GM18873 (cell line): ENCODE measurements around the gene WDR13.
"Not testable (repeated sequence)": the region's sequence is repeated elsewhere in the genome, so short reads cannot be mapped to it uniquely, and the experiment has no call there.

Experiments used
- ATAC-seq: cut with Tn5 transposase; IDR thresholded peaks from one replicate; pipeline ENCODE4 v1.9.1; 2021; ENCODE audit warnings: mild to moderate bottlenecking, moderate library complexity, moderate number of reproducible peaks; ENCODE audit not compliant: unreplicated experiment, low FRiP score

Gene WDR13

DNA sequence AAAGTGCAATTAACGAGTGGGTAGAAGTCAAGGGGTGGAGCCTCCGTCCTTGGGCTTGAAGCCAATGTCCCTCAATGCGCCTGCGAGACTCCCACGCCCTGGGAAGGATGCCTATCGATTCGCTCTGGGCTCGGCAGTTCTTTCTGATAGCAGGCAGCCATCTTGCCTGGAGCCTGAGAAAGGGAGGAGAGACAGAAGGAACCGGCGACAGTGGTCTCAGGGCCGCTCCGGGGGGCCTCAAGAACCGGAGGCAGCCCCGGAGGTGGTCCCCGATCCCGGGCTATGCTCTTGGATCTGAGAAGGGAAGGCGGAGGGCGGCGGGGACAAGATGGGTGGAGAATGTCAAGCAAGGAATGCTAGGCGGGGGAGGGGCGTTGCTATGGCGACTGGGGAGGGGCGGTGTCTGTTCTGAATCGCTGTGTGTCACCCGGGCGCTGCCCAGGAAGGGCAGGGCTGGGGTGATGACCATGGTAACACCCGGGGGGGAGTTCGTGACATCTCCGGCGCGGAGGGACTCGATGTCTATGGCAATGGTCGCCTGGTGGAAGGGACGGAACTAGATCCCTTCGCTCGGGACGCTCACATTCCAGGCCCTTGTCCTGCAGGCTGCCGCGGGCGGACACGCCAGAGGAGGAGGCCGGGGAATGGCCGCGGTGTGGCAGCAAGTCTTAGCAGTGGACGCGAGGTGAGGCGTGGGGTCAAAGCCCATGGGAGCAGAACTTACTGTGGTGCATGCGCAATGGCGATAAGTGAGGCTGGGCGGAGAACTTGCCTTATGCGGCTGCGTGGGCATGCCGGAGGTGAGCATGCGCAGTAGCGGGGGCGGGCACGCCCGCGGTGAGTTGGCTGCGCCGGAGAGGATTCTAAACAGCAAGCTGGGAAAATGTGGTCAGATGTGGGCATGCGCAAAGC is at the start of gene WDR13:
Gene WDR13, plus strand, starts transcription at position 140 of the 912 bp plus-strand sequence. Its CDS starts 505 bp downstream, at position 645.
- ATAC-seq = peak; percentile 53

DNA sequence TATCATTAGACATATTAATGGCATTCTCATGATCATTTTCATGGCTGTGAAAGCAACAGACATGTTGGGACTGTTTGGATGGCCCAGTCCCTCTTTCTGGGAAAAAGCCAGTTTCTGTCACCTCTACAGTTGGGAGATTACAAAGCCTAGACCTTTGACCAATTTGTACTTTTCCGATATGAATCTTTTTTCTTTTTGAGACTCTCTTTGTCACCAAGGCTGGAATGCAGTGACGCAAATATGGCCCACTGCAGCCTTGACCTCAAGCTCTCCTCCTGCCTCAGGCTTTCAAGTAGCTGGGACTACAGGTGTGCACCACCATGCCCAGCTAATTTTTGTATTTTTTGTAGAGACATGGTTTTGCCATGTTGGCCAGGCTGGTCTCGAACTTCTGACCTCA is 48.4 kb upstream of the WDR13 start:
- ATAC-seq = no peak

DNA sequence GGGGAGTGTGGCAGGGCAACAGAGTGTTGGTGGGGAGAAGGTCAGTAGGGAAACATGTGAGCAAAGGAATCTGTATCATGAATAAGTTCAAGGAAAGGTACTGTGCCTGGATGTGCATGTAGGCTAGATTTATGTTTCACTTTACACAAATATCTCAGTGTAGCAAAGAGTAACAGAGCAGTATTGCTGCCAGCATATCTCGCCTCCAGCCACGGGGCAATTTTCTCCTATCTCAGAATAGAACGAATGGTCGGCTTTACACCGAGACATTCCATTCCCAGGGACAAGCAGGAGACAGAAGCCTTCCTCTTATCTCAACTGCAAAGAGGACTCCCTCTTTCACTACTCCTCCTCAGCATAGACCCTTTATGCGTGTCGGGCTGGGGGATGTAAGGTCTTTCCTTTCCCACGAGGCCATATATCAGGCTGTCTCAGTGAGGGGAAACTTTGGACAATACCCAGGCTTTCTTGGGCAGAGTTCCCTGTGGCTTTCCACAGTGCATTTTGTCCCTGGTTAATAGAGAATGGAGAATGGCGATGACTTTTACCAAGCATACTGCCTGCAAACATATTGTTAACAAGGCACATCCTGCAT is 41.5 kb upstream of the WDR13 start:
- ATAC-seq = not testable (repeated sequence)

DNA sequence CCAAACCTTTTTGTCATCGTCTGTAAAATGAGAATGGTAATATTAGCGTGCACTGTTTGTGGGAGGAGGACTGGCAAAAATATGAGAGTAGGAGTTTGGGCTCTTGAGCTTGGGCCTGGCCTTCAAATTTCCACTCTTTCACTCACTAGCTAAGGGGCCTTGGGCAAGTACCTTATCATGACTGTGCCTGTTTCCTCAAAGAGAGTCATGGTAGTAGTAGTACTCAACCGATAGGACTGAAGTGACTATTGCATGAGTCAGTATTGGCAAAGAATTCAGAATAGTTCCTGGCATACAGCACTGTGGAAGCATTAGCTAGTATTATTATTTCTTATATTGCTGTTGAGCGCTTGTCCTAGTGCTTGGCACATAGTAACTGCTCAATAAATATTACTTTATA is 39.0 kb upstream of the WDR13 start:
- no peak for ATAC-seq

DNA sequence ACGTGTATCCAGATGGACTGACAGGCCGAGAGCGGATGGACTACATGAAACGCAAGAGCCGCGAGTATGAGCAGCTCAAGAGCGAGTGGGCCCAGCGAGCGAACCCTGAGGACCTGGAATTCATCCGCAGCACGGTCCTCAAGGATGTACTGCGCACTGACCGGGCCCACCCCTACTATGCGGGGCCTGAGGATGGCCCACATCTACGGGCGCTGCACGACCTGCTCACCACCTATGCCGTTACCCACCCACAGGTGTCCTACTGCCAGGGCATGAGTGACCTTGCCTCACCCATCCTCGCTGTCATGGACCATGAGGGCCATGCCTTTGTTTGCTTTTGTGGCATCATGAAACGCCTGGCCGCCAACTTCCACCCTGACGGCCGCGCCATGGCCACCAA is 37.7 kb upstream of the WDR13 start:
- ATAC-seq = no peak

DNA sequence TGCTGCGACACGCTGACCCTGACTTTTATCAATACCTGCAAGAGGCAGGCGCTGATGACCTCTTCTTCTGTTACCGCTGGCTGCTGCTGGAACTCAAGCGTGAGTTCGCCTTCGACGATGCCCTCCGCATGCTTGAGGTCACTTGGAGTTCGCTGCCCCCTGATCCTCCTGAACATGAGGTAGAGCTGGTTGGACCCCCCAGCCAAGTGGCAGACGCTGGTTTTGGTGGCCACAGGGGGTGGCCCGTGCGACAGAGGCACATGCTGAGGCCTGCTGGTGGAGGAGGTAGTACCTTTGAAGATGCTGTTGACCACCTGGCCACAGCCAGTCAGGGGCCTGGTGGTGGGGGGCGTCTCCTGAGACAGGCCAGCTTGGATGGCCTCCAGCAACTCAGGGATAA is 37.2 kb upstream of the WDR13 start:
- no peak for ATAC-seq

DNA sequence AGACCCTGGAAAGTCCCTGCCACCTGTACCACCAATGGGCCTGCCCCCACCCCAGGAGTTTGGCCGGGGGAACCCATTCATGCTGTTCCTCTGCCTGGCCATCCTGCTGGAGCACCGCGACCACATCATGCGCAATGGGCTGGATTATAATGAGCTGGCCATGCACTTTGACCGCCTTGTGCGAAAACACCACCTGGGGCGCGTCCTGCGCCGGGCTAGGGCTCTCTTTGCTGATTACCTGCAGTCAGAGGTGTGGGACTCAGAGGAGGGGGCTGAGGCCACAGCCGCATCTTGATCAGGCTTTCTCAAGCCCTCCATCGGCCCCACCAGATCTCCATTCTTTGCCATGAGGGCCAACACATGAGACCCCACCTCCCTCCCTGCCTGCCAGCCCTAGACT is 36.6 kb upstream of the WDR13 start:
- ATAC-seq = no peak

DNA sequence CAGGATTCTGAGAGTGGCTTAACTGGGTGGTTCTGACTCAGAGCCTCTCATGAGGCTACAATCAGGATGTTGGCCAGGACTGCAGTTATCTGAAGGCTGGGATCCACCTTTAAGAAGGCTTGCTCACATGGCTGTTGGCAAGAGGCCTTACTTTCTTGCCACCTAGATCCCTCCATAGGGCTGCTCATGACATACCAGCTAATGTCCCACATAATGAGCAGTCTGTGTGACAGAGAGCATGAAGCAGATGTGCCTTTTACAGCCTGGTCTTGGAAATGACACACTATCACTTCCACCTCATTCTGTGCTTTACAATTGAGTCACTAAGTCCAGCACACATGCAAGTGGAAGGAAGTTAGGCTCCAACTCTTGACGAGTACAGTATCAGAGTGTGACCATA is 27.3 kb upstream of the WDR13 start:
- no peak for ATAC-seq

DNA sequence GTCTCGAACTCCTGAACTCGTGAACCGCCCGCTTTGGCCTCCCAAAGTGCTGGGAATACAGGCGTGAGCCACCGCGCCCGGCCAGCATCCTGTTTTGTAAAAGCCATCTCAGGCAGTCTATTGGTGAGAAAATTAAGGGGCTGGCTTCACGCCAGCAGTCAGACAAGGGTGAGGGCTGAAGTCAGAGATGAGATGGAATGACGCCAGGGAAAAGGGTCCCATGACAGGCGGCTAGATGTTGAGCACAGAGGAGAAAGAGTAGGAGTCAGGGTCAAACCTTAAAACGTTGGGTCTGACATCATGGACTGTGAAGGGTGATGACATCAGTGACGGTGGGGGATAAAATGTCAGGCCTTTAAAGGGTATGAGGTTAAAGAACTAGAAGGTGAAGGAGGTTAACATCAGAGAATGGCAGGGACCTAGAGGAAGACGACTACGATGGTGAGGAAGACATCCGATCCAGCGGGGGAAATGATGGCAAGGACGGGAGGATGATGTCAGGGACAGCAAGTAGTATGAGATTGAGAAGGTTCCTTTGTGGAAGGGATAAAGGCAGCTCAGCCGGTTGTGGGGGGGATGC is 23.5 kb upstream of the WDR13 start:
- ATAC-seq = no peak

DNA sequence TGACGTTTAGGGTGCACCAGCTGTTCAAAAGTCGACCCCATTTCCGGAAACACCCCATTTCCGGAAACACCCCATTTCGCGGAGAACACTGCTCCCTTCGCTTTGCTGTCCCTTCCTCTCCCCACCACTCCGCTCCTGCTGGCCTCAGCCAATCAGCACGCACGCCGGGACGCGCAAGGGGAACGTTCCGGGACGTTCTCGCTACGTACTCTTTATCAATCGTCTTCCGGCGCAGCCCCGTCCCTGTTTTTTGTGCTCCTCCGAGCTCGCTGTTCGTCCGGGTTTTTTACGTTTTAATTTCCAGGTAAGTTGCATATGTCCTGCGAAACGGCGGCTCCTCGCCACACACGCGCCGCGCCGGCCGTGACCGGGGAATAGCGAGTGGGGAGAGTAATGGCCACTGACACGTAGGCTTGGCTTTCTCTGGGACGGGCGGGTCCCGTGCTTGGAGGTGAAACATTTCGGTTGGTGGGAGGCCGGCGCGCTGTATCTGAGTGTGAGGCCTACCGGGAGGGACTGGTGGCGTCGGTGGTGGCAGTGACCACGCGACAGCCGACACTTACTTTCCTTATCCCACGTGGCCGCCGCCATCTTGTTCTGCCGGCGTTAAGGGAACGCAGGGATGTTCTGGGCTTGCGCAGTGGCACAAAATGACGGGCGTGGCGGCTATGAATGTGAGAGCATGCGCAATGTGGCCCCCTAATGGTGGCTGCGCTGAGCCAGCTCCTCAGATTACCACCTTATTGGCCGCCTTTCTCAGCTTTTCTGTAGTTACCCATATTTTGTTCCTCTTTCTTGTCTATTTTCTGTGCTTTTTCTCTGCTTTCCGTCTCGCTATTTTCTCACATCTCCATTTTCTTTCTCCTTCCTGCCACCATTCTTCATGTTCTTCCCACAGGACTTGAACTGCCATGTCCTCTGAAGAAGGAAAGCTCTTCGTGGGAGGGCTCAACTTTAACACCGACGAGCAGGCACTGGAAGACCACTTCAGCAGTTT is 22.7 kb upstream of the WDR13 start, which contains the start of gene RBM3:
Gene RBM3, plus strand, starts transcription at position 215 of the 997 bp plus-strand sequence. Its CDS starts 697 bp downstream, at position 912.
- ATAC-seq = peak; percentile 53

DNA sequence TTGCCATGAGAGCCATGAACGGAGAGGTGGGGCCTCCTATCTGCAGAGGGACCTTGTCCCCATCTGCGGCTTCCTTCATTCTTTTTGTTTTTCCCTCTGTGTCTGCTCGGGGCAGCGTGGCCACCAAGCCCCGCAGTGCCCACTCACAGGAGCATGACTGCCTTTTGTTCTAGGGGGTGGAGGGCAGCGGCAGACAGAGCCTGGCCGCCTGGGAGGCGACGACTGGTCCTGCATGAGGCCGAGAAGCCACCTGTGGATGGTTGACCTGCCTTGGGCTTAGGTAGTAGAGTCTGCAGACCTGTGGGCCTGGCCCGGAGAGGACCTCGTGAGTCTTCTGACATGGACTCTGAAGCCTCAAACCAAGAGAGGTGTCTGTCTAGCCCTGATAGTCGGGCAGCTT is 21.6 kb upstream of the WDR13 start:
- no peak for ATAC-seq

DNA sequence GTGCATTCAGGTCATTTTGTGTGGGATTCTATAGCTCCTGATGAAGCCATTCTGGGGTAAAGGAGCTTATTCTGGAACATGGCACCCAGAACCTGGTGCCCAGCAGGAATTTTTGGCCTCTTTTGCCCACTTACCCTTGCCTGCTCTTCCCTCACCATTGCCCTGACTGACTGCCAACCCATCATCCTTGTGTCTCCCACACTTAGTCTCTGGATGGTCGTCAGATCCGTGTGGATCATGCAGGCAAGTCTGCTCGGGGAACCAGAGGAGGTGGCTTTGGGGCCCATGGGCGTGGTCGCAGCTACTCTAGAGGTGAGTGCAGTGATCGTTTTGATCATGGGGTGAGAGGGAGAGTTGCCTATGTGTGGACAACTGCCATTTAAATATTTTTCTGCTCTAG is 21.2 kb upstream of the WDR13 start:
- no peak for ATAC-seq

DNA sequence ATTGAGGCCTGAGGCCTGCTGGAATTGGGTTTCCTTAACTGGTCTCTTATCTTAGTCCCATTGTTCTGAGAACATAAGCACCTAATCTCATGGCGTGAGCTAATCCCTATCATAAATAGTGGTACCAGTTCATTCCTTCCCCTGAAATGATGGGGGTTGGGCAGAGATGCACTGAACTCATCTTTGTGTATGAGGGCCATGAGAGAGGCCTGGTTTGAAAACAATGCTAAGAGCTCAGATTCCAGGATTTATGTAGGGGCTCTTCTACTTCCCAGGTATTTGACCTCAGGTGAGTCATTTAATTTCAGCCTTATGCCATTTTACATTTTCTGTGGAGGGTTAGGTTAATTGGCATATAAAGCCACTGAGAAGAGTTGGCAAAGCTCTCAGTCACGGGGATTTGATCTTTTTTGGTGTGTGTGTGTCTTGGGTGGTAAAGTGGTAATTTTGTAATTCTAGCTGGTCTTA is 18.6 kb upstream of the WDR13 start:
- no peak for ATAC-seq

DNA sequence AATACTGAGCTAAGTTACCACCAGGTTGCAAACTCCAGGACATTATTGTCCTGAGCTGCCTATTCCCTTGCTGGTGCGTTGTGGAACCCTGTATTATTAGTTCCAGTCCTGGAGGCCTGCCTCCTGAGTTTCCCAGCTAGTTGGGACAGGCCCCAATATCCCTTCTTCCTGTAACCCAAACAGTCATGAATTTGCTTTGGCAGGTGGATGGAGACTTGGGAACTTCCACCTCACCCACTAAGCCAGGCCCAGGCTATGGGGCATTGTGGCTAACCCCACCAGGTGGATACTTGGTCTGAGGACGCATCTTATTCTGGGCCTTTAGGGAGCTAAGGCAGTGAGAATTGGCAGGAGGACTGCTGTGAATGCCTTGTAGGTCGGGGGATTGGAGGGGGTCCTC is 18.0 kb upstream of the WDR13 start:
- no peak for ATAC-seq

DNA sequence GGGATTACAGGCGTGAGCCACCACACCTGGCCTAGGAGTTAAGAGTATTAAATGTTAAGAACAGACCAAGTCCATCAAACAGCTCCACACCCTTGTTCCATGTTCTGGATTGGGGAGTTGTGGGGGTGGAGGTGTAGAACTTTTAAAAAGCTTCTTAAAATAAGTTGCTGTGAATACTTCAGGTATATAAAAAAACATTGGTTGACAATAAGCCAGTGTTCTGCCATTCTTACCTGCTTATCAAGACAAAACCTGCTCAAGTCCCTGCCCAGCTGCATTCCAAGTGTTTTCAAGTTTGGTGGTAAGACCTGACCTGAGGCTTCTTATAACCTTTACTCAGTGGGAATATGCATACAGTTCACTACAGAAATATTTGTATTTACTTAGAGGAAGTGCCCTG is 16.6 kb upstream of the WDR13 start:
- ATAC-seq = no peak

DNA sequence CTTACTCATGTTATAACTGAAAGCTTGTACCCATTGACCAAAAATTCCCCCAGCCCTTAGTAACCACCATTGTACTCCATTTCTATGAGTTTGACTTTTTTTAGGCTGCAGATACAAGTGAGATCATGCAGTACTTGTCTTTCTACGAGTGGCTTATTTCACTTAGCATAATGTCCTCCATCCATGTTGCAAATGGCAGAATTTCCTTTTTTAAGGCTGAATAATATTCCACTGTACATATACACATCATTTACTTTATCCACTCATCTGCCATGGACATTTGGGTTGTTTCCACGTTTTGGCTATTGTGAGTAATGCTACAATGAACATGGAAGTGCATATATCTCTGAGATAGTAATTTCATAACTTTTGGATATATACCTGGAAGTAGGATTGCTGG is 12.6 kb upstream of the WDR13 start:
- no peak for ATAC-seq

DNA sequence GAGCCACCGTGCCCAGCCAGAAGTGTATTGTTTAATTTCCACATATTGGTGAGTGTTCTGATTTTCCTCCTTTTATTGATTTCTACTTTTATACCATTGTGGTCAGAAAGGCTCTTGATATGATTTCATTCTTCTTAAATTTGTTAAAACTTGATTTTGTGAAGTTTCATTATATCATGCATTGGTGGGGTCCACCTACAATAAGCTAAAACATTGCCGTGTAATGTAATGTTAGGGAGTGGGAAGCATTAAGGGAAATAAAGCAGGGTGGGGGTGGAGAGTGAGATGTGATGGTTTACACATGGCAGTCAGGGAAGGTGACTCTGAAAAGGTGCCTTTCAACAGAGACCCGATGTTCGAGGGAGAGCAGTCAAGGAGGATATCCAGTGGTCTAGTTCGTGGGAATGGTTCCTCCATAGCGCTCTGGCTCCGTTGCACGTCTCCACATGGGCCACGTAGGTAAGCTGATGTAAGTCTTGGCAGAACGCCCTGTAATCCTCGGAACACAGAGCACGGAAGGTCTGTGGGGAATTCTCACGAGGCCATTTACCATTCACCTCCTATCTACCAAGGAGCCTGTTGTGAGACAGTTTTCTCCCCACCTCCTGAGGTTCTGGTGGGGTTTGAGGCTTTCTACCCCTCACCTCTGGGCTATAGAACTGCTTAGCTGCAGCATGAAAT is 7.7 kb upstream of the WDR13 start:
- no peak for ATAC-seq

DNA sequence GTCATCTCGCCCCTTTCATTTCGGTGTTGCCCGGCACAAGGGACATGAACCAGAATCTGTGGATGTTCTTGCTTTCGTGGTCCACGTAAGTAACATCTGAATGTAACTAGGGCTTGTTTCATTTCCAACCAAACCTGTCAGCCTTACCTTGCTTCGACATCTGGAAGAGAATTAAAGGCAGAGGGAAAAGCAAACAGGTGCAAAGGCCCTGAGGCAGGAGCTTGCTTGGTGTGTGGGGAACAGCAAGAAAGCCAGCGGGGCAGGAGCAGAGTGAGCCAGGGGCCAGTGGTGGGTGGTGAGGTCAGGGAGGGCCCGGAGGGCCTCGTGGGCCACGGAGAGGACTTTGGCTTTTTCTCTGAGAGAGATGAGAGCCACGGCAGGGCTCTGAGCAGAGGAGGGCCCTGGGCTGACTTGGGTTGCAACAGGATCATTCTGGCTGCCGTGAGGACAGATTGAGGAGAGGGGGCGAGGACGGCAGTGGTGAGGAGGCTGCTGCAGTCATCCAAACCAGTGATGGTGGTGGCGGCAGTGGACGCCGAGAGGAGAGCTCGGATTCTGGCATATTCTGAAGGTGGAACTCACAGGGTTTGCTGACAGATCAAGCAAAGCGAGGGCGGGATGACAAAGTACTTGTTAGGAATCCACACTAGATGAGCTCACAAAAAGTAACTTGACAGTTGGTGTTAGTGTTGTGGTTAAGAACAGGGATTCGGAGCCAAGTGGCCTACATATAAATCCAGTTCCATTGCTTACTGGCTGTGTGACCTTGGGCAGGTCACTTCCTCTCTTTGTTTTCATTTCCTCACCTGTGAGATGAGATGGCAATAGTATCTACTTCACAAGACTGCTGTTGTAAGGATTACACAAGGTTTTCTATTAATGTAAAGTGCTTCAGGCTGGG is 6.8 kb upstream of the WDR13 start:
- no peak for ATAC-seq
